Adrenal gland (tissue), 12 donors: ENCODE results near the gene DSN1. TPM values are rescaled to one million over a fixed set of nuclear protein-coding genes. Genes with fewer than 3 reads are reported as not detected.

Experiments used
- DNase-seq, 7 donors: peaks; one replicate each; pipeline ENCODE4 v3.0.0-alpha.2; 2019 to 2020
- H3K27ac ChIP-seq, 5 donors: fragments of 200-600 bp; sonication (generic) in 4 of 5; 1 replicate in 3 of 5; 2 replicates in 2 of 5; pipeline versions ENCODE4 v1.5.1 to v1.8.0; 2016 to 2020; ENCODE audit warnings: mild to moderate bottlenecking in 1 of 5
- H3K27me3 ChIP-seq: fragments of 200-600 bp; 2 replicates; pipeline ENCODE4 v1.8.0; 2021
- H3K36me3 ChIP-seq, 2 donors: fragments of 200-600 bp; replicated peaks in 1 of 2; 1 replicate in 1 of 2; 2 replicates in 1 of 2; pipeline versions ENCODE4 v1.5.1 to v1.8.0; 2018 to 2022
- H3K4me1 ChIP-seq, 2 donors: fragments of 200-600 bp; replicated peaks in 1 of 2; 1 replicate in 1 of 2; 2 replicates in 1 of 2; pipeline versions ENCODE4 v1.5.1 to v1.8.0; 2018 to 2021
- H3K4me3 ChIP-seq, 4 donors: fragments of 200-600 bp; sonication (generic) in 3 of 4; one replicate each; pipeline ENCODE4 v1.5.1; 2016 to 2018
- H3K9me3 ChIP-seq, 3 donors: fragments of 200-600 bp; sonication (generic) in 1 of 3; replicated peaks in 1 of 3; 1 replicate in 2 of 3; 2 replicates in 1 of 3; pipeline versions ENCODE4 v1.5.1 to v1.8.0; 2016 to 2021
- POLR2A ChIP-seq, 2 donors: fragments of 450-650 bp; IDR thresholded peaks; one replicate each; pipeline ENCODE4 v1.6.1; 2017; ENCODE audit warnings: antibody characterized with exemption in 2 of 2, mild to moderate bottlenecking in 2 of 2, moderate library complexity in 1 of 2
- WGBS, 4 donors: extraction: QIAGEN DNeasy Blood & Tissue Kit in 2 of 4; methylation state at CpG; one replicate each; pipeline versions ENCODE4 v1.1.5 to v1.1.7; 2013 to 2017; 5-methylcytosine and 5-hydroxymethylcytosine counted together
- intact Hi-C, 2 donors: fragments of 100-400 bp; cut with DNase I; formaldehyde crosslinking; loops; one replicate each; pipeline versions ENCODE4 v1.14.1 to v1.15.0; 2022 to 2023
- polyA plus RNA-seq, 3 donors: library from polyadenylated mRNA; stranded (reverse); fragments of 200-250 nt in 2 of 3; fragments of 350-450 nt in 1 of 3; fragmentation: Illumina TruSeq in 1 of 3; extraction: RNeasy Lipid Tissue Mini Kit (QIAGEN cat#74804) in 1 of 3; gene quantifications; one replicate each; pipeline ENCODE4 v1.2.3, GENCODE V29; 2013 to 2014
- total RNA-seq, 9 donors: library from RNA; depleted of rRNA in 4 of 9; stranded (reverse); fragments of >200 nt in 4 of 9; fragments of 120-200 nt in 1 of 9; fragmentation: NEBNext Ultra II Directional in 1 of 9; extraction: Animal tissue kit (Norgen Biotek cat#: 25700) in 1 of 9; gene quantifications; one replicate each; pipeline versions ENCODE4 v1.1.0 to v1.2.4, GENCODE V29; 2013 to 2023
- TF ChIP-seq, protein P1 (sequence below), 6 experiments: fragments of 450-650 bp in 4 of 6; fragments of 200-600 bp in 2 of 6; sonication (generic) in 1 of 6; IDR thresholded peaks; 1 replicate in 5 of 6; 2 replicates in 1 of 6; pipeline versions ENCODE4 v1.5.1 to v1.8.0; 2016 to 2021; ENCODE audit warnings: antibody characterized with exemption in 6 of 6, mild to moderate bottlenecking in 2 of 6, moderate library complexity in 1 of 6
- donor health status: healthy with polysubstance abuse.
- donor health status: Bipolar disorder and iron deficiency.
- donor health status: DM: yes; HTN: yes; CAD: no.
- donor health status: DM: no; HTN: no; CAD: no.
- donor health status: DM: no; HTN: no; CAD: no.
- donor health status: DM: yes; HTN: yes; CAD: no.

DSN1 gene
- total and polyA plus RNA-seq, 12 donors, result 6.7 to 23.5 (median 15.5) TPM

DNA sequence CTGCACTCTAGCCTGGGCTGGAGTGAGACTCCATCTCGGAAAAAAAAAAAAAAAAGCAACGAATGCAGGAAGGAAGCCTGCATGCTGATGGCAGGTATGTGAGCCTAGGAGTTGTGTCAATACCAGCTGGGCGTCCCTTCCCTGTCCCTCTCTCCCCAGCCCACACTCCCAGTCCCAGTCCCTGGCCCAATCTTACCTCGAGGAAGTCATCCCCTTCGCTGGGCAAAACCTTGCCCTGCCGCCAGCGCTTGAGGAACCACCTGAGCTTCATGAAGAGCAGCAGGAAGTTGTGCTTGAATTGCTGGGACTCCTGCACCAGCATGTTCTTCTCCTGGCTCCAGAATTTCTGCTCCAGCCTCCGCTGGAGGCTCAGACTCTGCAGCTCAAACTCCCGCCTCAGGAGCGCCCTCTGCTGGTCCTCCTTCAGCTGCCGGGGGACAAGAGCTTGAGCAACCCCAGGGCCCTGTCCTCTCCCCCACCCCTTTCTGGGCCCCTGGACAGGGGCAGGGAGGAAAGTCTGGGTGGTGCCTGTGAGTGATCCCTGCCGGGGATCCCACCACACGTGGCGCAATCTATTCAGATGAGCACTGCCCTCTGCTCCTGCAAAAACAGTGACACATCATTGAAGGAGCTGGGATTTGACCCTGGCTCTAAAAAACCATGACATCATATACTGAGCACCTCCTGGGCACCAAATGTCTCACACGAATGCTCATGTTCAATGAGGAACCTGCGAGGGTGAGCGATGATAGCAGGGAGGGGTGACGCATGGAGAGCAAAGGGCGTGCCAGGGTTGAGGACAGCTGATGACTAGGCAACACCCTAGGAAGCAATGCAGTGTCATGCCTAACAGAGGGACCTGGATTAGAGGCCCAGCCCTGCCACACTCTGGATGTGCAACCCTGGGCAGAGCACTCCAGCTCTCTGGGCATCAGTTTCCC, 35.0 kb upstream of the DSN1 start:
- WGBS, 4 donors, result 50 to 67% (median 60%) methylated on average over 10 to 19 of the region's 19 CpGs
- Histone ChIP-seq H3K27me3 (no peaks in the 10 kb centered on the region), H3K4me1 (peaks cover 0 to 19% of the 10 kb centered on the region in 2 donors), H3K36me3 (peaks cover 0 to 79% of the 10 kb centered on the region in 2 donors), H3K4me3 (no peak overlapping the region), H3K9me3 (no peaks in the 10 kb centered on the region), H3K27ac (peak overlapping the region in 4 of 5 donors; percentile 42 to 82 (median 58))
- TF ChIP-seq, protein P1, sequence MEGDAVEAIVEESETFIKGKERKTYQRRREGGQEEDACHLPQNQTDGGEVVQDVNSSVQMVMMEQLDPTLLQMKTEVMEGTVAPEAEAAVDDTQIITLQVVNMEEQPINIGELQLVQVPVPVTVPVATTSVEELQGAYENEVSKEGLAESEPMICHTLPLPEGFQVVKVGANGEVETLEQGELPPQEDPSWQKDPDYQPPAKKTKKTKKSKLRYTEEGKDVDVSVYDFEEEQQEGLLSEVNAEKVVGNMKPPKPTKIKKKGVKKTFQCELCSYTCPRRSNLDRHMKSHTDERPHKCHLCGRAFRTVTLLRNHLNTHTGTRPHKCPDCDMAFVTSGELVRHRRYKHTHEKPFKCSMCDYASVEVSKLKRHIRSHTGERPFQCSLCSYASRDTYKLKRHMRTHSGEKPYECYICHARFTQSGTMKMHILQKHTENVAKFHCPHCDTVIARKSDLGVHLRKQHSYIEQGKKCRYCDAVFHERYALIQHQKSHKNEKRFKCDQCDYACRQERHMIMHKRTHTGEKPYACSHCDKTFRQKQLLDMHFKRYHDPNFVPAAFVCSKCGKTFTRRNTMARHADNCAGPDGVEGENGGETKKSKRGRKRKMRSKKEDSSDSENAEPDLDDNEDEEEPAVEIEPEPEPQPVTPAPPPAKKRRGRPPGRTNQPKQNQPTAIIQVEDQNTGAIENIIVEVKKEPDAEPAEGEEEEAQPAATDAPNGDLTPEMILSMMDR (IDR thresholded peaks at IDR 0.05), result peak; percentile 43 to 66 (median 63)
- no peak for TF ChIP-seq POLR2A (IDR thresholded peaks at IDR 0.05)
- intact Hi-C loops, result no loop called here
- DNase-seq, result peak; percentile 61 to 90 (median 87)

DNA sequence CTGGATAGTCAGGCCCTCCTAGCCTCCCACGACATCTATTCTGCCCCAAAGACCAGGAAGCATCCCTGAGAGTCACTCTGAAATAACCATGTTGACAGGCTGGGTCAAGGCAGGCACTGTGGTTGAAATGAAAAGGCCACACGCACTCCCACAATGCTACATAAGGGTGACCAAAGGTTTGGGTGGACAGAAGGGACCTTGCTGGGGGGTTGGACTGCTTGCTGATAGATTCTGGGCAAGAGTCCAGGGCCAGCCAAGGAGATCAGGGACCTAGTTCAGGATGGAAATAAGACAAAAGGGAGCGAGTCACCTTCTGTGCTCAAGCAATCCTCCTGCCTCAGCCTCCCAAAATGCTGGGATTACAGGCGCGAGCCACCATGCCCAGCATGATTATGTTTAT, 32.5 kb upstream of the DSN1 start:
- Histone ChIP-seq H3K27me3 (no peaks in the 10 kb centered on the region), H3K27ac (peak overlapping the region in 2 of 5 donors; percentile 73 to 78), H3K4me1 (peaks cover 0 to 19% of the 10 kb centered on the region in 2 donors), H3K36me3 (peaks cover 0 to 90% of the 10 kb centered on the region in 2 donors), H3K4me3 (no peak overlapping the region), H3K9me3 (no peaks in the 10 kb centered on the region)
- intact Hi-C loops, result no loop called here
- peak in 2 of 7 donors; percentile 49 for DNase-seq
- 77 to 87% (median 82%) methylated on average over 5 of the region's 5 CpGs for WGBS, 4 donors
- TF ChIP-seq POLR2A (IDR thresholded peaks at IDR 0.05), result no peak
- TF ChIP-seq, protein P1 (IDR thresholded peaks at IDR 0.05), result no peak

DNA sequence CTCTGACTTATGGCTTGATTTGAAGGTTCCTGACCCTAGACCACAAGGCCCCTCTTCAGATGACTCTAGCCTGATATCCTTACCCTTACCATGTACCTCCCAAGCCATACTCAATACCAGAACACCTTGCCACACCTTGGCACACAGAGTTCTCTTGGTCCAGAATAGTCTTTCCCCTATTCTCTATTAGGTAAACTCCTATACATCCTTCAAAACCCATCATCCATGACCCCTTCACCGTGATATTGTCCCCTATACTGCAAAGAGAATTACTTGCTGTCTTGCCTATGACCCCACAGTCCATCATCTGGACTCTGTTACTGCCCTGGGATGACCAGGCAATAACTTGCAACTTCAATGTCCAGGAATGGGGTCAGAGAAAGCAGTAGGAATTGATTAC, 31.8 kb upstream of the DSN1 start:
- intact Hi-C loops, result no loop called here
- Histone ChIP-seq H3K9me3 (no peaks in the 10 kb centered on the region), H3K4me3 (no peak overlapping the region), H3K27ac (peak overlapping the region in 3 of 5 donors; percentile 36 to 78 (median 73)), H3K36me3 (peaks cover 0 to 96% of the 10 kb centered on the region in 2 donors), H3K27me3 (no peaks in the 10 kb centered on the region), H3K4me1 (peaks cover 0 to 19% of the 10 kb centered on the region in 2 donors)
- WGBS, 4 donors, result 93 to 98% (median 96%) methylated on average over 1 of the region's 1 CpG
- no peak for DNase-seq
- no peak for TF ChIP-seq POLR2A (IDR thresholded peaks at IDR 0.05)
- TF ChIP-seq, protein P1 (IDR thresholded peaks at IDR 0.05), result no peak

GRCh38 chr20:36804425-36804824, 30.9 kb upstream of the DSN1 start:
- intact Hi-C loops, result no loop called here
- Histone ChIP-seq H3K9me3 (no peaks in the 10 kb centered on the region), H3K4me3 (no peak overlapping the region), H3K27me3 (no peaks in the 10 kb centered on the region), H3K4me1 (peaks cover 0 to 19% of the 10 kb centered on the region in 2 donors), H3K27ac (peak overlapping the region in 3 of 5 donors; percentile 36 to 78 (median 73)), H3K36me3 (peaks cover 0 to 97% of the 10 kb centered on the region in 2 donors)
- WGBS, 4 donors, result 75 to 80% (median 77%) methylated on average over 3 to 7 of the region's 7 CpGs
- TF ChIP-seq POLR2A (IDR thresholded peaks at IDR 0.05), result no peak
- TF ChIP-seq, protein P1 (IDR thresholded peaks at IDR 0.05), result no peak
- no peak for DNase-seq
